ENCODE measurements around the gene PDE6G.
"Not testable (repeated sequence)": the region's sequence is repeated elsewhere in the genome, so short reads cannot be mapped to it uniquely, and the experiment has no call there.

The PDE6G gene

GRCh38 chr17:81635431-81635830 lies 20.9 kb downstream of the PDE6G start:
- no peak for DNase-seq (ENCODE audit: low read depth)

- no peak for DNase-seq (ENCODE audit: low read depth)
Measured at GRCh38 chr17:81631482-81631881, 24.9 kb downstream of the PDE6G start.

- no peak for DNase-seq (ENCODE audit: low read depth)
Measured at GRCh38 chr17:81630274-81630673, 26.1 kb downstream of the PDE6G start.

GRCh38 chr17:81621494-81622130 lies 34.7 kb downstream of the PDE6G start:
- no peak for DNase-seq (ENCODE audit: low read depth)

GRCh38 chr17:81618307-81618706 lies 38.0 kb downstream of the PDE6G start:
- DNase-seq (ENCODE audit: low read depth) = not testable (repeated sequence)

- no peak for DNase-seq (ENCODE audit: low read depth)
Measured at GRCh38 chr17:81616877-81617276, 39.5 kb downstream of the PDE6G start.

GRCh38 chr17:81615401-81615930 lies 40.9 kb downstream of the PDE6G start:
- DNase-seq (ENCODE audit: low read depth) = no peak

GRCh38 chr17:81612172-81612970 lies 44.0 kb downstream of the PDE6G start:
- DNase-seq (ENCODE audit: low read depth) = no peak

- no peak for DNase-seq (ENCODE audit: low read depth)
Measured at GRCh38 chr17:81609541-81610311, 46.6 kb downstream of the PDE6G start.

GRCh38 chr17:81608605-81609004 lies 47.7 kb downstream of the PDE6G start:
- no peak for DNase-seq (ENCODE audit: low read depth)

- no peak for DNase-seq (ENCODE audit: low read depth)
Measured at GRCh38 chr17:81608082-81608481, 48.3 kb downstream of the PDE6G start.

- DNase-seq (ENCODE audit: low read depth) = no peak
Measured at GRCh38 chr17:81607431-81607830, 48.9 kb downstream of the PDE6G start.

GRCh38 chr17:81603846-81604610 lies 52.3 kb downstream of the PDE6G start:
- no peak for DNase-seq (ENCODE audit: low read depth)

- DNase-seq (ENCODE audit: low read depth) = no peak
Measured at GRCh38 chr17:81601525-81602120, 54.7 kb downstream of the PDE6G start.

Data from activated T-helper 9 cell treated with anti-CD3 and anti-CD28 coated beads, Interleukin-2, amount 50 U/mL, for 16 hours (primary cell).